NCI-H2081 (cell line): Measurements from ENCODE around the gene EPS8.
A peak's percentile ranks its signal among the peaks of the same experiment; 100 is the strongest.
"Not testable (repeated sequence)": the region's sequence is repeated elsewhere in the genome, so short reads cannot be mapped to it uniquely, and the experiment has no call there.

Experiments used
- DNase-seq, 2 experiments: peaks; one replicate each; lab custom pipeline; 2025; lab: John Stamatoyannopoulos, UW

Gene EPS8

DNA sequence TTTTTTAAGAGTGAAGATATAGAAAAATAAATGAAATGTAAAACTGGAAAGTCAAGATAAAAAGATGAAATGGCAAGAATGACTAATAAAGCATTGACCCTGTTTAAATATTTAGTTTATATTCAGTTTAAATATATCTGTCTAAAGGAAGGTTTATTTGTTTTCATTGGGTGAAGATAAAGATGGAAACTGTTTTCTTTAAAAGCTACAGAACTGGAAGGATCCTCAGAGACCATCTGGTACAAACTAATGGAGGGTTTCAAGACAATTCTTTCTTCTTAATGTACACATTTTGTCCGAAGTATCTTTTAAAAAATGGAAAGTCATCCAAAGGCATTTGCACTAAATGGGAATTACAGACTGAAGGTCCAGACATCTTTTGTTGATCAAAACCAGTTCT lies 142.6 kb downstream of the EPS8 start:
- no peak for DNase-seq

GRCh38 chr12:15644700-15645099 lies 144.5 kb downstream of the EPS8 start:
- DNase-seq = no peak

- no peak for DNase-seq
Observed at GRCh38 chr12:15638231-15638630, 151.0 kb downstream of the EPS8 start.

- no peak for DNase-seq
Observed at GRCh38 chr12:15636060-15636890, 152.9 kb downstream of the EPS8 start.

GRCh38 chr12:15634010-15634683 lies 155.0 kb downstream of the EPS8 start:
- DNase-seq = no peak

GRCh38 chr12:15633201-15633600 lies 156.0 kb downstream of the EPS8 start:
- no peak for DNase-seq

DNA sequence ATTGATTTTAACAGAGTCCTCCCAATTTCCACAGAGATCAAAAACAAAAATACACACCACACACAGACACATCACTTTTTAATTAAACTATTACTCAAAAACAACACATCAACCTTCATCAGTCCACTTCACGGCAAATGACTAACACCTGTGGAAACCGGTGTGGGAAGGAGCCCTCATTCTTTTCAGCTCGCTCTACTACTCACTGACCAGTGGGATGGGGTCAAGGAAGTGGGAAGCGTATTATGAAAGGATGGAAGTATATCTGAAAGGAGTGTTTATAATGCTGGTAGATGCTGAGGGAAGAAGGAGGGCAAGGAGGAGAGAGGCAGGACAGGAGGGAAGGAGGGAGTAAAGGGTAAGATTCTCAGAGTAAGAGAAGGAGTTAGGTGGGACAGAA lies 156.5 kb downstream of the EPS8 start:
- DNase-seq = no peak

- DNase-seq = no peak
Observed at GRCh38 chr12:15631007-15631715, 158.0 kb downstream of the EPS8 start.

GRCh38 chr12:15629761-15630160 lies 159.4 kb downstream of the EPS8 start:
- no peak for DNase-seq

- DNase-seq = no peak
Observed at GRCh38 chr12:15629108-15629507, 160.1 kb downstream of the EPS8 start.

DNA sequence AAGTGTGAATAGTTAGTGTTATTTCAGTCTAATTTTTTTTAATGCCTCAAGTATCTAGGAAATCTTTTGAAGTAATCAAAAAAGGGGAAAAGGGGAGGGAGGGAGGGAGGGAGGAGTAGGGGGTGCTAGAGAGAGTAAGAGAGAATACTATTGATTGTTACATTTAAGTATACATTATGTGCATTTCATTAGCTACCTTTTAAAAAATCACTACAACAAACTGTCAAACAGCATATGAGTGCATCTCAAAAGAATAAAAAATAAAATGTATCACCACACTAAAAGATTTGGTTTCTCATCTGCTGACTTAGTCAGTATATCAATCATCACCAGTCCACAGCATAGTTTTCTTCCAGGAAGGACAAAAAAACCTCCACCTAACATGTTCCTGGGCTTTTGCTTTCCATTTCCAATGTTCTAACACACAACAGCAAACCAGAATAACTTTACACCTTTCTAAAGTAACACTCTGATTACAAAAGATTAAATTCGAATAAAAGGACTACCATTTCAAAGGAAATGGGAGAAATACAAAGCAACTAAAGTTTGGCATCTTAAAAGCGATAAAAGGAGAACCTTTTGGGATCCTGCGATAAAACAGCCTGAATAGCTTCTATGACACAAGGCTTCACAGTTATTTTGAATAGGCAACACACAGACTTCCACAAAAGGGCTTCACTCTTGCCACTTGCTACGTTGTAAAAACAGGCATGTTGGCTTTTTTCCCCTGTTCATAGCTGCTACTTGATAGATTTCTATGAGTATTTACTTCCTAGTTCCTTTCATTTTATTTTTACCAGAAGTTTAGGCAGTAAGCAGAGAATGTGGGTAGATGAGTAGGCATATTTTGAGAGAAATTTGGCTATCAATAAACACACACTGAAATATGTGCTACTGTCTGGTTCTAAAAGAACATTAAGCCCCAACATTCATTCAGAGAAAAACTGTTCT lies 160.9 kb downstream of the EPS8 start:
- no peak for DNase-seq

DNA sequence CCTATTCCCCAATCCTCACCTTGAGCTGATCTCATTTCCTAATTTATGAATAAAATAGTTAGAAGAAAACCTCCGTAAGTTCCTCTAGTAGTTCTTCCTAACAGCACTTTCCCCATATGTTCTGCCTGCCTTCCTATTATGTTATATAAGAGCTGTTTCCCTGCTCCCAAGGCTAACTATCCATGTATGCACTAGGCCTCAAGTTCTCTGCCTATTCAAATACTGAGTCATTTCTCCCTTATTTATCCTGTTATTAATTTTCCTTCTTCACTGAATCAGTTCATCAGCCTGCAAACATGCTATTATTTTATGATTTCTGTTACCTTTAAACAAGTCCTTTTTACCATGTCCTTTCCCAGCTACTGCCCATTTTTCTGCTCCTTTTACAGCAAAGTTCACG lies 164.1 kb downstream of the EPS8 start:
- no peak for DNase-seq

DNA sequence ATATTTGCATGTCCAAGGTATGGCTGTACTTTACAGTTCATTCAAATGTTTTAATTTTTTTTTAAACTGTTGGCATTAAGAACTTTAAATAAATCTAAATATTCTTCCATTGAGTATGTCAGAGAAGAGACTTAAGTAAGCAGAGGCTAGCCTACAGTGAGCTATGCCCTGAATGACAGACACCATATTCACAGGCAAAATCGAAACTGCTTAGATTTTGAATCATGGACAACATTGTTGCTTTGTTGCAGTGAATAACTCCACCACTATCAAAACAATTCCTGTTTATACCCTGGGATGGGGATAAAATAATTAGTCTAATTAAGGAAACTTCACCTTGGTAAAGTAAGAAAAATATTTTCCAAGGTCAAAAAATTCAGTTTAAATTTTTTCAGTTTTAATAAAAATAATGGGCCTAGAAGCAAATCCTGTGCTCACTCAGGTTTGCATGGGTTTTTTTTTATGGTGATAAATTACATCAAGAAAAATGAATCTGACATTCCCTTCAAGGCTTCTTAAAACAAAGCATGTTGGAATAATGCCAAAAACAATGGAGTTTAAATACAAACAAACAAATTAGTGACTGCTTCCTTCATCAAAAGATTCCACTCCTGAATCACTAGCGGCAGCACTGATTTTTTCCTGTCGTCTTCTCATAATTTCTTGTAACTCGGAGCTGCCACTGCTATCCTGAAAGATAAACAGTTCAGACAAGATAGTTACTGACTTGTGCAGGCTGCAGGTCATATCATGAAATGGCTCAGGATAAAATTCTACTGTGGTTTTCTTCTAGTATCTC lies 168.2 kb downstream of the EPS8 start:
- DNase-seq = no peak

- DNase-seq = not testable (repeated sequence)
Observed at GRCh38 chr12:15616495-15616894, 172.7 kb downstream of the EPS8 start.

DNA sequence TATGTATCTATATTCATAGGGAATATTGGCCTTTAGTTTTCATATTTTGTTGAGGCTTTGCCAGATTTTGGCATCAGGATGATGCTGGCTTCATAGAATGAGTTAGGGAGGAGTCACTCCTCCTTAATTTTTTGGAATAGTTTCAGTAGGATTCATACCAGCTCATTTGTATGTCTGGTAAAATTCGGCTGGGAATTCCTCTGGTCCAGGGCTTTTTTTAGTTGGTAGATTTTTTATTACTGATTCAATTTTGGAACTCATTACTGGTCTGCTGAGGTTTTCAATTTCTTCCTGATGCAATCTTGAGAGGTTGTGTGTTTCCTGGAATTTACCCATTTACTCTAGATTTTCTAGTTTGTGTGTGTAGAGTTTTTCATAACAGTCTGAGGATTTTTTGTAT lies 175.2 kb downstream of the EPS8 start:
- DNase-seq = no peak

DNA sequence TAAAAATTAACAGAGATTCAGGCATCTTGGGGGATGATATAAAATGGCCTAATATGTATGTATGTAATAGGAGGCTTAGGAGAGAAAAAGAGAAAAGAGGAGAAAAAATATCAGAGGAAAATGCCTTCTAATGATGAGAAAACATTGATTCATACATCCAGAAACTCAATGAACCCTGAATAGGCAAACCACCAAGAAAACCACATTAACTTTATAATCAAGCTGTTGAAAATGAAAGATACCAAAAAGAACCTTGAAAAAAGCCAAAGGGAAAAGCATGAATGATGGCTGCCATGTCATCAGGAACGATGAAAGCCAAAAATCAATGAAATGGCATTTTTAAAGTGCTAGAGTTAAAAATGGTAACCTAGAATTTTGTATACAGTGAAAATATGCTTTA lies 180.2 kb downstream of the EPS8 start:
- DNase-seq = no peak

DNA sequence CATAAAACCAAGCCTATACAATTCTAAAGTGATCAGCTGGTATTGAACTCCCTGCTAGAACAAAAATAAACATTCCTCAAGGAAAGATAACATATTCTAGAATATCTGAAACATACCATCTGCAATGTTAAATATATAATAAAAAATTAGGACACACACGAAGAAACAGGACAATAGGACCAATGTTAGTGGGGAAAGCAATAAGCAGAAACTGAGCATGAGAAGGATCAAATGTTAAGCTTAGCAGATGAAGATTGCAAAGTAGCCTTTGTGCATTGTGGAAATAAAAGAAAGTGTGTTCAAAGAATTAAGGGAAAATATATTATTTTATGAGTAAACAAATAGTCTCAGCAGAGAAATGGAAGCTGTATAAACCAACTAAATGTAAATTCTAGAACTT lies 180.8 kb downstream of the EPS8 start:
- DNase-seq = no peak

DNA sequence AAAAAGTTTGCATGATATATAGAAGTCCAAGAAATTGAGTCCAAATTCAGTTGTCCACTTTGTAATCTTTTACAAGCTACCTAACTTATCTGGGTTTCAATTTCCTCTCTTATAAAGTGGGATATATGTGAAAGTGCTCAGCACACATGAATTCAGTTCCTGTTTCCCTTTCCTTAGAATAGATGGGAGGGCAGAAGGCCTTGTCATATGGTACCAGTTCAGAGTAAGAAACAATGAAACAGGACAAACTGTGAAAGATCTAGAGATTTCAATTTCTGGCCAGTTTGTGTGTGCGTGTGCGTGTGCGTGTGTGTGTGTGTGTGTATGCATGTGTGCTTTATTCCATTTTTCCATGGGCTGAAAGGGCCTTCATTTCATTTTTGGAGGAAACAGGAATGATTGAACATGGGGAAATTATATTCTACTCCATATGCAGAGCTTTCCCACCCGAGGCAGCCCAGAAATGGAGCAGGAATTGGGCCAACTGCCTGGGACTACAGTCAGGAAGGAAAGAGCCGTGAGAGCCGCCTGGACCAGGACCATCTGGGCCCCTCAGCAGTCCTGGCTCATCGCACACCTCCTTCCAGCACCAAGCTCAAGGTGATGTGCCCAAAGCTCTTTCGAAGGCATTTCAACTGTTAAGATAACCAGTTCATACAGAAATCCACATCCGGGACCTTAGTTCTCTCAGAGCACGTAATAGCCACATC lies 183.2 kb downstream of the EPS8 start:
- DNase-seq = no peak

DNA sequence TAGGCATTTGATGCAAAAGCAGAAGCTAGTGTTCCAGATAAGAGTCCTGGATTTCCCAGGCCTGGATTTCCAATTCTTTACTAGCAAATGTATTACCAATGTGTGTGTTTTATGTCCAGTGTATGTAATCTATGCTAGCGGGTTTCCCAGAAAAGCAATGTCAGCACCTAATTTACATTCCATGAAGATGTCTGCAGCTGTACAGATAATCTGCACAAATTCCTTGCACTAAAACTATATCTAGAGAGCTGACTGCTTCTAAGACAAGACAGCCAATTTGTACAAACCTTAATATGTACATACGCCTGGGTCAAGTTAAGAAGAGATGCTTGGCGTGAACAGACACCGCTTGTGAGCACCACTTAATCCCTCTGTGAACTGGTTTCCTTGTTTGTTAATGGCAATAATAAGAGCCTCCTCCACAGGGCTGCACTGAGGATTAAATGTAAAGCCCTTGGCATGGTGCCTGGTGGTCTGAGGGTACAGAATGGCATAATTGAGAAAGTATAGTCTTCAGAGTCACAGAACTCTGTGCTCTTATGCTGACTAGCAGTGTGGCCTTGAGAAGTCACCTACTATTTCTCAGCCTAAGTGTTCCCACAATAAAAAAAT lies 185.6 kb downstream of the EPS8 start:
- peak in 1 of 2 experiments; percentile 10 for DNase-seq
